HL-60 (cell line): ENCODE data around the gene ALG3.

Source experiments
- DNase-seq, 2 experiments: peaks; one replicate each; pipeline ENCODE4 v3.0.0-alpha.2; 2010 to 2020; ENCODE audit warnings: low read depth in 1 of 2, low spot score in 1 of 2
- H3K27ac ChIP-seq: fragments of 250-450 bp; sonication (Bioruptor Pico); replicated peaks from 2 replicates; pipeline ENCODE4 v1.5.1; 2020; ENCODE audit warnings: mild to moderate bottlenecking, moderate library complexity
- H3K27me3 ChIP-seq: fragments of 250-450 bp; sonication (Bioruptor Pico); 2 replicates; pipeline ENCODE4 v1.5.1; 2021; ENCODE audit warnings: mild to moderate bottlenecking, moderate library complexity; ENCODE audit not compliant: insufficient read depth, poor library complexity, severe bottlenecking
- H3K4me3 ChIP-seq: replicated peaks from 2 replicates; pipeline ENCODE4 v1.5.1; 2011; ENCODE audit warnings: mild to moderate bottlenecking, control low read depth, low read length; ENCODE audit not compliant: insufficient read depth
- CTCF ChIP-seq: IDR thresholded peaks from one replicate; pipeline ENCODE4 v1.5.1; 2011; ENCODE audit warnings: low read length, control low read depth, inconsistent platforms; ENCODE audit not compliant: insufficient read depth
- GABPA ChIP-seq: IDR thresholded peaks from 2 replicates; pipeline ENCODE4 v1.6.1; 2012; ENCODE audit warnings: low read depth
- POLR2AphosphoS5 ChIP-seq: IDR thresholded peaks from 2 replicates; pipeline ENCODE4 v1.6.1; 2012; ENCODE audit warnings: low read depth
- REST ChIP-seq: IDR thresholded peaks from 2 replicates; pipeline ENCODE4 v1.6.1; 2012; ENCODE audit warnings: low read depth; ENCODE audit not compliant: insufficient replicate concordance
- SPI1 ChIP-seq: IDR thresholded peaks from 2 replicates; pipeline ENCODE4 v1.6.1; 2012; ENCODE audit warnings: low read depth, mild to moderate bottlenecking, borderline replicate concordance

ALG3 gene

GRCh38 chr3:184241141-184241446, 7.7 kb downstream of the ALG3 start:
- no peak for TF ChIP-seq GABPA
- TF ChIP-seq REST, result no peak
- TF ChIP-seq CTCF, result no peak
- no peak for TF ChIP-seq SPI1
- TF ChIP-seq POLR2AphosphoS5, result no peak
- Histone ChIP-seq H3K27ac (no peak overlapping the region), H3K27me3 (no peaks in the 10 kb centered on the region), H3K4me3 (no peak overlapping the region)
- DNase-seq, result no peak

DNA sequence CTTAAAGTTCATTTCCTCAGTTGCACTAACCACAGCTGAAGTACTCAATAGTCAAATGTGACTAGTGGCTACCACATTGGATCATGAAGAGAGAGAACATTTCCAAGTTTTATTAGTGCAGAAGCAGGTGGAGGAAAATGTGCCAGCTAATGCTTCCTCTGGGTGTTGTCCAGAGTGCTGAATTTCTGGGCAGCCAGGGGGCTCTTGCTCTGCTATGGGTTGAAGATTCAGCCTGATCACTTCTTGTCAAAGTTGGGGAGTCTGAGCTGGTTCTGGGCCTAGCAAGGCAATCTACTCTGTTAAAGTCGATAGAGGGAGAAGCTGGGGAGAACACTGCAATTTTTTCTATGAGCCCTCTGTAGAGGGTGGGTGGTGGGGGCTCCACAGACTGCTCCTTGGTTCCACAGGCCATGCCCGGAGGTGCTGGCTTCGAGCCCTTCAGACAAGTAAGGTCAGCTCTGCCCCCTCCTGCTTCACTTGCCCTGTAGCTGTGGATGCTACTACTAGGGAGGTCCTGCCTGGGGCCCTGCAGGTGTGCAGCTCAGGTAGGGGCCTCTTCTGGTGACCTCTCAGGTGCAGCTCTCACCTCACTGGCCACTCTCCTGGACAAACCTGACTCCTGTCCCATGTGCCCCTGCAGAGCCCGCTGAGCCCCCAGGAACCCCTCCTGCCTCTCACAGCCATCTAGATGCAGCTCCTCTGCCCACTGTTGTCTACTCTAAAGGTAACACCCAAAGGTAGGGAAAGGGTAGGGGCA, 8.2 kb downstream of the ALG3 start:
- DNase-seq, result peak in 1 of 2 experiments; percentile 36
- TF ChIP-seq POLR2AphosphoS5, result peak; percentile 31; the same call in 1 of the 2 replicates
- no peak for TF ChIP-seq CTCF
- peak; percentile 97 for TF ChIP-seq REST
- no peak for TF ChIP-seq SPI1
- no peak for TF ChIP-seq GABPA
- Histone ChIP-seq H3K27me3 (no peaks in the 10 kb centered on the region), H3K4me3 (no peak overlapping the region), H3K27ac (no peak overlapping the region)

DNA sequence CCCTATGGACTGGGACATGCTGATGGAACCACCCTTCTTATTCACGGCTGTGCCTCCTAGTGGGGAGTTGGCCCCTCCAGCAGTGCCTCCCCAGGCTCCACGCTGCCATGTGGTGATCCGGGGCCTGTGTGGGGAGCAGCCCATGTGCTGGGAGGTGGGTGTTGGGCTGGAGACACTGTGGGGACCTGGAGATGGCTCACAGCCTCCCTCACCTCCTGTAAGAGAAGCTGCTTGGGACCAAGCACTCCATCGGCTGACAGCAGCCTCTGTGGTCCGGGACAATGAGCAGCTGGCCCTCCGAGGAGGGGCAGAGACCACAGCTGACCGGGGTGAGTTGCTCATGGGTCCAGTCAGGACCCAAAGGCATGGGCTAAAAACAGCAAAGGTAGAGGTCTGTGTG, 9.1 kb downstream of the ALG3 start:
- DNase-seq, result no peak
- H3K27ac ChIP-seq, result no peak overlapping the region
- H3K4me3 ChIP-seq, result no peak overlapping the region
- H3K27me3 ChIP-seq, result no peaks in the 10 kb centered on the region
- TF ChIP-seq GABPA (no peak), SPI1 (no peak), CTCF (no peak), POLR2AphosphoS5 (no peak), REST (no peak)
